ENCODE data around the gene PTPRT.

PTPRT gene

DNA sequence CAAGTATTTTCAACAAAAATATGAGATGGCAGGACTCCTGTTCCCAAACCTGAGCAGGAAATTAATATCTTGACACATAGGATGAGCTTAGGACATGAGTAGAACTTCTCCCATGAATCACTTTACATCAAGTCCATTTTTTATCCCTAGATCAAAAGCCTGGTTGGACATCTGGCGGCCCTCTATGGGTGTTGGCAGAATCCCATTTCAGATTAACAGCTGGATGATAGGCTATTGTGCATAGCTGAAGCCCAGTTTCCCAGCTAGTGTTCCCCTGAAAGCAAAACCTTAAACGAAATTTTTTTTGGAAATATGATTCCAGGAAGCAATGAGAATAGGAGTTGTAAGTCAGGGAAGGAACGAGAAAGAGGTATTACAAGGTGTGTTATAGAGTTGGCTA, 1122.1 kb downstream of the PTPRT start:
- Histone ChIP-seq H3K9me3 (ENCODE audit: control insufficient read depth, insufficient read depth, low read length) (no peaks in the 10 kb centered on the region; the same call in 1 of the 2 replicates), H3K36me3 (ENCODE audit: control insufficient read depth, insufficient read depth, low read length) (no peaks in the 10 kb centered on the region), H3K27me3 (ENCODE audit: control insufficient read depth, insufficient read depth, low read length) (no peaks in the 10 kb centered on the region), H3K27ac (ENCODE audit: low read depth, low read length) (no peak overlapping the region), H3K9ac (ENCODE audit: low read depth, low read length) (no peak overlapping the region), H3K4me1 (ENCODE audit: control insufficient read depth, insufficient read depth, low read length) (no peaks in the 10 kb centered on the region), H3K4me3 (ENCODE audit: low read depth, low read length) (no peak overlapping the region)

GRCh38 chr20:42067174-42067573, 1122.5 kb downstream of the PTPRT start:
- Histone ChIP-seq H3K27ac (ENCODE audit: low read depth, low read length) (no peak overlapping the region), H3K4me3 (ENCODE audit: low read depth, low read length) (no peak overlapping the region), H3K4me1 (ENCODE audit: control insufficient read depth, insufficient read depth, low read length) (no peaks in the 10 kb centered on the region), H3K36me3 (ENCODE audit: control insufficient read depth, insufficient read depth, low read length) (no peaks in the 10 kb centered on the region), H3K9ac (ENCODE audit: low read depth, low read length) (no peak overlapping the region), H3K27me3 (ENCODE audit: control insufficient read depth, insufficient read depth, low read length) (no peaks in the 10 kb centered on the region), H3K9me3 (ENCODE audit: control insufficient read depth, insufficient read depth, low read length) (no peaks in the 10 kb centered on the region)

GRCh38 chr20:42063141-42063540, 1126.6 kb downstream of the PTPRT start:
- Histone ChIP-seq H3K27ac (ENCODE audit: low read depth, low read length) (no peak overlapping the region), H3K9ac (ENCODE audit: low read depth, low read length) (no peak overlapping the region), H3K4me1 (ENCODE audit: control insufficient read depth, insufficient read depth, low read length) (no peaks in the 10 kb centered on the region), H3K4me3 (ENCODE audit: low read depth, low read length) (no peak overlapping the region), H3K9me3 (ENCODE audit: control insufficient read depth, insufficient read depth, low read length) (no peaks in the 10 kb centered on the region), H3K36me3 (ENCODE audit: control insufficient read depth, insufficient read depth, low read length) (no peaks in the 10 kb centered on the region), H3K27me3 (ENCODE audit: control insufficient read depth, insufficient read depth, low read length) (no peaks in the 10 kb centered on the region)

GRCh38 chr20:42053350-42053749, 1136.4 kb downstream of the PTPRT start:
- H3K36me3 ChIP-seq (ENCODE audit: control insufficient read depth, insufficient read depth, low read length), result no peaks in the 10 kb centered on the region
- H3K4me3 ChIP-seq (ENCODE audit: low read depth, low read length), result no peak overlapping the region
- H3K4me1 ChIP-seq (ENCODE audit: control insufficient read depth, insufficient read depth, low read length), result no peaks in the 10 kb centered on the region
- H3K27me3 ChIP-seq (ENCODE audit: control insufficient read depth, insufficient read depth, low read length), result no peaks in the 10 kb centered on the region
- H3K27ac ChIP-seq (ENCODE audit: low read depth, low read length), result no peak overlapping the region
- no peak overlapping the region for H3K9ac ChIP-seq (ENCODE audit: low read depth, low read length)
- H3K9me3 ChIP-seq (ENCODE audit: control insufficient read depth, insufficient read depth, low read length), result no peaks in the 10 kb centered on the region

GRCh38 chr20:42051921-42052320, 1137.8 kb downstream of the PTPRT start:
- H3K27ac ChIP-seq (ENCODE audit: low read depth, low read length), result no peak overlapping the region
- H3K9ac ChIP-seq (ENCODE audit: low read depth, low read length), result no peak overlapping the region
- no peak overlapping the region for H3K4me3 ChIP-seq (ENCODE audit: low read depth, low read length)
- H3K36me3 ChIP-seq (ENCODE audit: control insufficient read depth, insufficient read depth, low read length), result no peaks in the 10 kb centered on the region
- H3K9me3 ChIP-seq (ENCODE audit: control insufficient read depth, insufficient read depth, low read length), result no peaks in the 10 kb centered on the region
- H3K27me3 ChIP-seq (ENCODE audit: control insufficient read depth, insufficient read depth, low read length), result no peaks in the 10 kb centered on the region
- no peaks in the 10 kb centered on the region for H3K4me1 ChIP-seq (ENCODE audit: control insufficient read depth, insufficient read depth, low read length)

GRCh38 chr20:42046371-42047085, 1143.2 kb downstream of the PTPRT start:
- Histone ChIP-seq H3K9ac (ENCODE audit: low read depth, low read length) (no peak overlapping the region), H3K36me3 (ENCODE audit: control insufficient read depth, insufficient read depth, low read length) (no peaks in the 10 kb centered on the region), H3K9me3 (ENCODE audit: control insufficient read depth, insufficient read depth, low read length) (no peaks in the 10 kb centered on the region), H3K27ac (ENCODE audit: low read depth, low read length) (no peak overlapping the region), H3K4me1 (ENCODE audit: control insufficient read depth, insufficient read depth, low read length) (no peaks in the 10 kb centered on the region), H3K4me3 (ENCODE audit: low read depth, low read length) (no peak overlapping the region), H3K27me3 (ENCODE audit: control insufficient read depth, insufficient read depth, low read length) (no peaks in the 10 kb centered on the region)

GRCh38 chr20:42043921-42044320, 1145.8 kb downstream of the PTPRT start:
- H3K4me3 ChIP-seq (ENCODE audit: low read depth, low read length), result no peak overlapping the region
- H3K4me1 ChIP-seq (ENCODE audit: control insufficient read depth, insufficient read depth, low read length), result no peaks in the 10 kb centered on the region
- no peak overlapping the region for H3K27ac ChIP-seq (ENCODE audit: low read depth, low read length)
- H3K9me3 ChIP-seq (ENCODE audit: control insufficient read depth, insufficient read depth, low read length), result no peaks in the 10 kb centered on the region
- no peak overlapping the region for H3K9ac ChIP-seq (ENCODE audit: low read depth, low read length)
- H3K27me3 ChIP-seq (ENCODE audit: control insufficient read depth, insufficient read depth, low read length), result no peaks in the 10 kb centered on the region
- no peaks in the 10 kb centered on the region for H3K36me3 ChIP-seq (ENCODE audit: control insufficient read depth, insufficient read depth, low read length)

DNA sequence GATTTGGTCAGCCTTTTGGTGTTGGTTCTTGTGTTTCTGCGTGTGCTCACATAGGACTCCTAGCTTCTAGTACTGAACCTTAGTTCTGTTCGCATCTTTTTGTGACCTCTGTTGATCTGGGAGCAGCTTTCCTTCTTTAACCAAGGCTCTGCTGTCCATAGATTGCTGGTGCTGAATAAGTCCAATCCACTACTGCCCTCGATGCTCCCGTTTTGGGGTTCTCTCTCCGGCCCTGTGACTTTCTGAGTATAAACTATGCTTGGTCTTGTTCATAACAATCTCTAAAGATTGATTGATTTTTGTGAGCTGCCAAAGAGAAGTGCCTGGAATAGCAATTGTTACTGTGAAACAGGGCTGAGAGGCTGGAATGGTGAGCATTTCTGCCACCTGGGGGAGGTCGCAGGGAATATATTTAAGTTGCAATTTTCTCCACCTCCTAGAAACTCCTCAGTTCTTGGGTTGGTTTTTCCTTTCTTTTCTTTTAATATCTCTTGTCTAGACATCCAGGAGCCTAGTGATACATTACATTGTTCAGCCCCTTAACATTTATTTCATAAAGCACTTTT, 1148.6 kb downstream of the PTPRT start:
- Histone ChIP-seq H3K27ac (ENCODE audit: low read depth, low read length) (no peak overlapping the region), H3K4me1 (ENCODE audit: control insufficient read depth, insufficient read depth, low read length) (no peaks in the 10 kb centered on the region), H3K9ac (ENCODE audit: low read depth, low read length) (no peak overlapping the region), H3K9me3 (ENCODE audit: control insufficient read depth, insufficient read depth, low read length) (no peaks in the 10 kb centered on the region), H3K36me3 (ENCODE audit: control insufficient read depth, insufficient read depth, low read length) (no peaks in the 10 kb centered on the region), H3K27me3 (ENCODE audit: control insufficient read depth, insufficient read depth, low read length) (no peaks in the 10 kb centered on the region), H3K4me3 (ENCODE audit: low read depth, low read length) (no peak overlapping the region)

DNA sequence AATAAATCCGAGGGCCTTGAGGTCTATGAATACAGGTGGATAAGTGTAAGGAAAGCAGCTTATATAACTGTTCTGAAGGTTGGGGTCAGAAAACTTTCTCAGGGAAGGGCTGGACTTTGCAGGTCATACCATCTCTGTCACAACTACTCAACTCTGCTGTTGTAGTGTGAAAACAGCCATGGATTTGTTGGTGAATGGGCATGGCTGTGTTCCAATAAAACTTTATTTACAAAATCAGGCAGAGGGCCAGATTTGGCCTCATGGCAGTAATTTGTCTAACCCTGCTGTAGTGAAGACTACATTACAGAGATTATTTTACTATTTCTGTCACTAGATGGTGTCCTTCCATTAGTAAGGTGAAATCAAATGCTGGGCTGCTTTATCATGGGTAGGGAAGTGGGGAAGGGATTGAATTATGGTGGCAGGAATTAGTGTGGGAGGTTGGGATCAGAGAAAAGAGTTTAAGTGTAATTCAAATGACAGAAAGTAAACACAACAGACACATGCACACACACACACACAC, 1161.9 kb downstream of the PTPRT start:
- Histone ChIP-seq H3K36me3 (ENCODE audit: control insufficient read depth, insufficient read depth, low read length) (no peaks in the 10 kb centered on the region), H3K27ac (ENCODE audit: low read depth, low read length) (no peak overlapping the region), H3K9me3 (ENCODE audit: control insufficient read depth, insufficient read depth, low read length) (no peaks in the 10 kb centered on the region), H3K27me3 (ENCODE audit: control insufficient read depth, insufficient read depth, low read length) (no peaks in the 10 kb centered on the region), H3K9ac (ENCODE audit: low read depth, low read length) (no peak overlapping the region), H3K4me1 (ENCODE audit: control insufficient read depth, insufficient read depth, low read length) (no peaks in the 10 kb centered on the region), H3K4me3 (ENCODE audit: low read depth, low read length) (no peak overlapping the region)

- H3K9ac ChIP-seq (ENCODE audit: low read depth, low read length), result no peak overlapping the region
- no peak overlapping the region for H3K27ac ChIP-seq (ENCODE audit: low read depth, low read length)
- no peaks in the 10 kb centered on the region for H3K27me3 ChIP-seq (ENCODE audit: control insufficient read depth, insufficient read depth, low read length)
- no peaks in the 10 kb centered on the region for H3K9me3 ChIP-seq (ENCODE audit: control insufficient read depth, insufficient read depth, low read length)
- no peaks in the 10 kb centered on the region for H3K4me1 ChIP-seq (ENCODE audit: control insufficient read depth, insufficient read depth, low read length)
- H3K36me3 ChIP-seq (ENCODE audit: control insufficient read depth, insufficient read depth, low read length), result no peaks in the 10 kb centered on the region
- H3K4me3 ChIP-seq (ENCODE audit: low read depth, low read length), result no peak overlapping the region
Measured at GRCh38 chr20:42026599-42026998, 1163.1 kb downstream of the PTPRT start.

DNA sequence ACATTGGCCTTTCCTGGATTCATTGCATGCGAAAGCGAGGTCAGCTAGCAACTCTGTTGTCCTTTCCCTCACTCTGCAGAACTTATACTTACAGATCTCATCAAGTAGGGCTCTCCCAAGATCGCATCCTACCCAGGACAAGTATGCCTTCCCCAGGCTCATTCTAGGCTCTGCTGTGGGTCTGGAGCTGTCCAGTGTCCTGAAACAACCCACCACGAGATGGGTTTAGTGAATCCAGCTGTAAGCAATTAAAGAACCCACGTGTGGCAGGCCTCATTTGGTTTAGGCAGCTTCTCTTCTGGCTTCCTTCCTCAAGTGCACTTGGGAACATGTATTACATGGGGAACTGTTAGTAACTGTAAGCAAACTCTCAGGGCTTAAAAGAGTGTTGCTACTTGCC, 1165.1 kb downstream of the PTPRT start:
- no peaks in the 10 kb centered on the region for H3K27me3 ChIP-seq (ENCODE audit: control insufficient read depth, insufficient read depth, low read length)
- no peaks in the 10 kb centered on the region for H3K9me3 ChIP-seq (ENCODE audit: control insufficient read depth, insufficient read depth, low read length)
- no peak overlapping the region for H3K9ac ChIP-seq (ENCODE audit: low read depth, low read length)
- H3K36me3 ChIP-seq (ENCODE audit: control insufficient read depth, insufficient read depth, low read length), result no peaks in the 10 kb centered on the region
- no peaks in the 10 kb centered on the region for H3K4me1 ChIP-seq (ENCODE audit: control insufficient read depth, insufficient read depth, low read length)
- H3K4me3 ChIP-seq (ENCODE audit: low read depth, low read length), result no peak overlapping the region
- H3K27ac ChIP-seq (ENCODE audit: low read depth, low read length), result no peak overlapping the region

Data from HUES48 (cell line).